Endothelial cell of umbilical vein (primary cell): Measurements from ENCODE around the gene ANKRD28. TPM values are rescaled to one million over a fixed set of nuclear protein-coding genes. Genes with fewer than 3 reads are reported as not detected.

Experiments
- BruUV-seq: library from RNA; stranded (reverse); fragments of 400-500 nt; replicated peaks from 2 replicates; lab custom pipeline; 2021; lab: Mats Ljungman, UMichigan
- CTCF ChIA-PET: fragments of 300-600, 350-600 bp; sonication (Branson Sonifier 250); formaldehyde crosslinking; loops from one replicate; lab custom pipeline; 2021; ENCODE audit warnings: antibody characterized with exemption, inconsistent platforms; lab: Charles Lee
- POLR2A ChIA-PET: fragments of 300-600, 350-600 bp; sonication (Branson Sonifier 250); formaldehyde crosslinking; loops from one replicate; lab custom pipeline; 2021; ENCODE audit warnings: antibody characterized with exemption, inconsistent platforms; lab: Charles Lee
- DNase-seq: peaks from one replicate; pipeline ENCODE4 v3.0.0-alpha.2; 2011; ENCODE audit warnings: low read depth, low spot score
- FAIRE-seq: peaks from 2 replicates; lab custom pipeline; 2011; peaks lifted over from hg19 to GRCh38; lab: Jason Lieb, UNC
- H2AFZ ChIP-seq: 2 replicates; pipeline ENCODE4 v1.6.0; 2012; ENCODE audit warnings: low read depth, low read length, control low read depth, inconsistent platforms
- H3K27ac ChIP-seq: 2 replicates; pipeline ENCODE4 v1.5.1; 2011; ENCODE audit warnings: low read depth, mild to moderate bottlenecking, control low read depth, low read length, moderate library complexity; ENCODE audit not compliant: insufficient read depth
- H3K27me3 ChIP-seq, 2 experiments: 2 replicates each; pipeline versions ENCODE4 v1.6.0 to v1.6.1; 2011; ENCODE audit warnings: low read length in 2 of 2, mixed read lengths in 1 of 2; ENCODE audit not compliant: control insufficient read depth in 2 of 2, insufficient read depth in 2 of 2
- H3K36me3 ChIP-seq, 2 experiments: 2 replicates in 1 of 2; 3 replicates in 1 of 2; pipeline ENCODE4 v1.5.1; 2011; ENCODE audit warnings: low read length in 2 of 2, mild to moderate bottlenecking in 1 of 2, moderate library complexity in 1 of 2; ENCODE audit not compliant: control insufficient read depth in 2 of 2, insufficient read depth in 2 of 2; ENCODE audit errors: extremely low read depth in 1 of 2
- H3K4me1 ChIP-seq: 3 replicates; pipeline ENCODE4 v1.5.1; 2011; ENCODE audit warnings: mild to moderate bottlenecking, low read length; ENCODE audit not compliant: control insufficient read depth, insufficient read depth; ENCODE audit errors: extremely low read depth
- H3K4me2 ChIP-seq: 2 replicates; pipeline ENCODE4 v1.6.1; 2011; ENCODE audit warnings: low read length, control low read depth, mixed read lengths; ENCODE audit not compliant: insufficient read depth
- H3K4me3 ChIP-seq, 3 experiments: fragments of 200-600 bp in 1 of 3; sonication (generic), shearing (Covaris generic) in 1 of 3; replicated peaks in 1 of 3; 2 replicates each; pipeline ENCODE4 v1.5.1; 2011 to 2016; ENCODE audit warnings: control low read depth in 3 of 3, low read length in 3 of 3, mild to moderate bottlenecking in 2 of 3, inconsistent platforms in 1 of 3, low read depth in 1 of 3, moderate library complexity in 1 of 3; ENCODE audit not compliant: insufficient read depth in 1 of 3
- H3K79me2 ChIP-seq: 2 replicates; pipeline ENCODE4 v1.6.0; 2012; ENCODE audit warnings: low read length, inconsistent platforms; ENCODE audit not compliant: control insufficient read depth, insufficient read depth
- H3K9ac ChIP-seq: replicated peaks from 2 replicates; pipeline ENCODE3; 2011; ENCODE audit warnings: low read length, control low read depth; ENCODE audit not compliant: insufficient read depth; ENCODE audit errors: extremely low read depth
- H3K9me1 ChIP-seq: replicated peaks from 3 replicates; pipeline ENCODE4 v1.6.0; 2011; ENCODE audit warnings: mild to moderate bottlenecking, low read length; ENCODE audit not compliant: control insufficient read depth, insufficient read depth; ENCODE audit errors: extremely low read depth
- H3K9me3 ChIP-seq: replicated peaks from 2 replicates; pipeline ENCODE4 v1.5.1; 2012; ENCODE audit warnings: low read length, inconsistent platforms; ENCODE audit not compliant: control insufficient read depth, insufficient read depth
- H4K20me1 ChIP-seq: replicated peaks from 2 replicates; pipeline ENCODE3; 2011; ENCODE audit warnings: mild to moderate bottlenecking, low read length; ENCODE audit not compliant: control insufficient read depth, insufficient read depth; ENCODE audit errors: extremely low read depth
- EZH2 ChIP-seq: IDR thresholded peaks from 2 replicates; pipeline ENCODE4 v1.6.1; 2012; ENCODE audit warnings: borderline replicate concordance, low read depth, mild to moderate bottlenecking, moderate library complexity, low read length, inconsistent platforms; ENCODE audit not compliant: severe bottlenecking
- FOS ChIP-seq: IDR thresholded peaks from 2 replicates; pipeline ENCODE4 v1.6.1; 2011; ENCODE audit warnings: mild to moderate bottlenecking, low read length, moderate library complexity, borderline replicate concordance; ENCODE audit not compliant: insufficient read depth
- GATA2 ChIP-seq: IDR thresholded peaks from 2 replicates; pipeline ENCODE4 v1.7.0; 2011; ENCODE audit warnings: low read depth, mild to moderate bottlenecking, moderate library complexity, mixed read lengths, low read length; ENCODE audit not compliant: insufficient read length, insufficient read depth
- JUN ChIP-seq: IDR thresholded peaks from 2 replicates; pipeline ENCODE4 v1.6.1; 2011; ENCODE audit warnings: borderline replicate concordance, low read depth; ENCODE audit not compliant: insufficient read length, insufficient read depth
- MYC ChIP-seq: IDR thresholded peaks from one replicate; pipeline ENCODE4 v1.6.1; 2011; ENCODE audit warnings: mild to moderate bottlenecking, low read depth, low read length
- POLR2A ChIP-seq: IDR thresholded peaks from 2 replicates; pipeline ENCODE4 v1.6.1; 2012; ENCODE audit warnings: low read depth, mild to moderate bottlenecking, control low read depth, low read length
- POLR2AphosphoS5 ChIP-seq: IDR thresholded peaks from 2 replicates; pipeline ENCODE4 v1.6.1; 2012; ENCODE audit warnings: low read depth, mild to moderate bottlenecking, control low read depth, low read length, moderate library complexity; ENCODE audit not compliant: insufficient read depth
- dilution Hi-C: fragments of 300-500 bp; cut with MboI; formaldehyde crosslinking; loops from one replicate; pipeline ENCODE4 v1.15.0; 2019; ENCODE audit warnings: low sequenced_read_pairs; ENCODE audit not compliant: extremely low pct_ligation_motif_present
- intact Hi-C: fragments of 100-400 bp; cut with micrococcal nuclease; formaldehyde crosslinking; loops from one replicate; pipeline ENCODE4 v1.10.0; 2022
- polyA plus RNA-seq, 4 experiments: library from polyadenylated mRNA; depleted of rRNA in 3 of 4; stranded (reverse) in 3 of 4; unstranded in 1 of 4; fragments of >200 nt; gene quantifications; 2 replicates each; pipeline versions ENCODE4 v1.2.1 to v1.2.3, GENCODE V29; 2011 to 2012; ENCODE audit warnings: missing spikeins in 1 of 4
- total RNA-seq: library from RNA; stranded (reverse); gene quantifications from 2 replicates; pipeline ENCODE4 v1.2.3, GENCODE V29; 2021
- TF ChIP-seq, protein P1 (sequence below), 2 donors: IDR thresholded peaks; 1 replicate in 1 of 2; 2 replicates in 1 of 2; pipeline ENCODE4 v1.5.1; 2011; ENCODE audit warnings: low read length in 2 of 2, mild to moderate bottlenecking in 2 of 2, moderate library complexity in 2 of 2, control low read depth in 1 of 2, inconsistent platforms in 1 of 2, low read depth in 1 of 2; ENCODE audit not compliant: insufficient read depth in 1 of 2; ENCODE audit errors: extremely low read depth in 1 of 2
- TF ChIP-seq, protein P2 (sequence below): IDR thresholded peaks from 2 replicates; pipeline ENCODE4 v1.6.1; 2011; ENCODE audit not compliant: insufficient read depth, insufficient read length

The ANKRD28 gene
- total and polyA plus RNA-seq, 2 donors (not counting 3 experiments of a cell fraction or from before 2014, with no cell fraction given), result 36.7 to 97.3 TPM

DNA sequence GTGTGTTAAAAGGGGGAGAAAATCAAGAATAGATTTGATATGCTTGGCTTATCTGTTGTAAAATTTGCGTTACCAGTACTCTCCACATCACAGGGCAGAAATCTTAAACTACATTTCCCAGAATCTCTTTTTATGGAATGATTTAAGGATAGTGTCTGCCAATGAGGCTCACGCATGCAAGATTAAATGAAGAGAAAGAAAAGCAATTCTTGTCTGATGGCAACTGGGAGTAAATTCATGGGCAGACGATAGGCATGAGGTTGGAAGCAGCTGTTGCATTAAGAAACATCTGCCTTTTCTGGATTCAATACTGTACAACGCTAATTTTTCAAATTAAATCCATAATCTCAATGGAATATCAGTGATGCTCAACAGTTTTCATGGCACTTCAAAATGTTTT lies 27.2 kb upstream of the ANKRD28 start:
- DNase-seq (no peak), FAIRE-seq (no peak)
- dilution Hi-C loops, result no loop called here
- no peak overlapping the region for H3K4me3 ChIP-seq
- H3K4me1 ChIP-seq, result no peaks in the 10 kb centered on the region
- H3K9ac ChIP-seq, result no peak overlapping the region
- TF ChIP-seq GATA2 (no peak), MYC (no peak), JUN (no peak)
- TF ChIP-seq, protein P1, sequence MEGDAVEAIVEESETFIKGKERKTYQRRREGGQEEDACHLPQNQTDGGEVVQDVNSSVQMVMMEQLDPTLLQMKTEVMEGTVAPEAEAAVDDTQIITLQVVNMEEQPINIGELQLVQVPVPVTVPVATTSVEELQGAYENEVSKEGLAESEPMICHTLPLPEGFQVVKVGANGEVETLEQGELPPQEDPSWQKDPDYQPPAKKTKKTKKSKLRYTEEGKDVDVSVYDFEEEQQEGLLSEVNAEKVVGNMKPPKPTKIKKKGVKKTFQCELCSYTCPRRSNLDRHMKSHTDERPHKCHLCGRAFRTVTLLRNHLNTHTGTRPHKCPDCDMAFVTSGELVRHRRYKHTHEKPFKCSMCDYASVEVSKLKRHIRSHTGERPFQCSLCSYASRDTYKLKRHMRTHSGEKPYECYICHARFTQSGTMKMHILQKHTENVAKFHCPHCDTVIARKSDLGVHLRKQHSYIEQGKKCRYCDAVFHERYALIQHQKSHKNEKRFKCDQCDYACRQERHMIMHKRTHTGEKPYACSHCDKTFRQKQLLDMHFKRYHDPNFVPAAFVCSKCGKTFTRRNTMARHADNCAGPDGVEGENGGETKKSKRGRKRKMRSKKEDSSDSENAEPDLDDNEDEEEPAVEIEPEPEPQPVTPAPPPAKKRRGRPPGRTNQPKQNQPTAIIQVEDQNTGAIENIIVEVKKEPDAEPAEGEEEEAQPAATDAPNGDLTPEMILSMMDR (IDR thresholded peaks at IDR 0.05; ENCODE audit: extremely low read depth in 1 of 2, insufficient read depth in 1 of 2, low read depth in 1 of 2, low read length in 2 of 2), result no peak
- TF ChIP-seq, protein P2, sequence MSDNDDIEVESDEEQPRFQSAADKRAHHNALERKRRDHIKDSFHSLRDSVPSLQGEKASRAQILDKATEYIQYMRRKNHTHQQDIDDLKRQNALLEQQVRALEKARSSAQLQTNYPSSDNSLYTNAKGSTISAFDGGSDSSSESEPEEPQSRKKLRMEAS, result no peak
- POLR2A ChIA-PET, result no interaction called here
- no peak overlapping the region for H3K4me2 ChIP-seq
- no TSS peak for BruUV-seq
- H3K36me3 ChIP-seq, result no peaks in the 10 kb centered on the region
- H2AFZ ChIP-seq, result no peak overlapping the region
- H3K9me1 ChIP-seq, result no peaks in the 10 kb centered on the region
- H3K79me2 ChIP-seq, result no peaks in the 10 kb centered on the region
- no peak overlapping the region for H3K27ac ChIP-seq
- no peaks in the 10 kb centered on the region for H3K9me3 ChIP-seq
- no peaks in the 10 kb centered on the region for H3K27me3 ChIP-seq
- H4K20me1 ChIP-seq, result no peaks in the 10 kb centered on the region
- CTCF ChIA-PET, result interaction anchor here (1.4 kb wide), 1 partner anchor 9 kb away, joined by 4 read pairs; no protein-coding TSS in a partner anchor
- intact Hi-C loops, result no loop called here

DNA sequence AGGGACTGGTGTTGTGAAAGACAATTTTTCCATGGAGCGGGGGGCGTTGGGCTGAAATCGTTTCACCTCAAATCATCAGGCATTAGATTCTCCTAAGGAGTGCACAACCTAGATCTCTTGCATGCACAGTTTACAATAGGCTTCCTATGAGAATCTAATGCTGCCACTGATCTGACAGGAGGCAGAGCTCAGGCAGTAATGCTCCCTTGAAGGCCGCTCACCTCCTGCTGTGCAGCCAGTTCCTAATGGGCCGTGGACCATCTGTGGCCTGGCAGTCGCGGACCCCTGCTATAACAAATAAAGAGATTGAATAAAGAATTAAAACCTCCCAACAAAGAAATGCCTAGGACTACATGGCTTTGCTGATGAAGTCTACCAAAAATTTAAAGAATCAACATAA lies 25.3 kb upstream of the ANKRD28 start:
- H2AFZ ChIP-seq, result no peak overlapping the region
- H3K9ac ChIP-seq, result no peak overlapping the region
- no peak overlapping the region for H3K4me2 ChIP-seq
- no peaks in the 10 kb centered on the region for H3K27me3 ChIP-seq
- no peak overlapping the region for H3K27ac ChIP-seq
- DNase-seq (no peak), FAIRE-seq (no peak)
- ChIA-PET POLR2A (no interaction called here), CTCF (interaction anchor here (1.1 kb wide), 1 partner anchor 355 kb away, joined by 3 read pairs; no protein-coding TSS in a partner anchor)
- H4K20me1 ChIP-seq, result no peaks in the 10 kb centered on the region
- dilution Hi-C loops, result no loop called here
- H3K36me3 ChIP-seq, result no peaks in the 10 kb centered on the region
- H3K9me3 ChIP-seq, result no peaks in the 10 kb centered on the region
- H3K9me1 ChIP-seq, result no peaks in the 10 kb centered on the region
- TF ChIP-seq POLR2AphosphoS5 (no peak), FOS (no peak), POLR2A (no peak), EZH2 (no peak), GATA2 (no peak), JUN (no peak)
- TF ChIP-seq, protein P1 (IDR thresholded peaks at IDR 0.05; ENCODE audit: extremely low read depth in 1 of 2, insufficient read depth in 1 of 2, low read depth in 1 of 2, low read length in 2 of 2), result no peak
- H3K79me2 ChIP-seq, result no peaks in the 10 kb centered on the region
- no peak overlapping the region for H3K4me3 ChIP-seq
- no TSS peak for BruUV-seq
- intact Hi-C loops, result no loop called here
- H3K4me1 ChIP-seq, result no peaks in the 10 kb centered on the region
